Limb (tissue), 2 donors: ENCODE results near the gene CRISPLD2.
A peak's percentile ranks its signal among the peaks of the same experiment; 100 is the strongest.
"Not testable (repeated sequence)": the region's sequence is repeated elsewhere in the genome, so short reads cannot be mapped to it uniquely, and the experiment has no call there.

ENCODE experiments used
- DNase-seq, 2 donors: peaks; one replicate each; pipeline ENCODE4 v3.0.0-alpha.2; 2016; ENCODE audit errors: extremely low spot score in 2 of 2

Gene CRISPLD2

GRCh38 chr16:84821728-84822689 lies 2.2 kb downstream of the CRISPLD2 start:
- DNase-seq = no peak

GRCh38 chr16:84822990-84823389 lies 3.2 kb downstream of the CRISPLD2 start:
- DNase-seq = no peak

GRCh38 chr16:84823484-84823883 lies 3.7 kb downstream of the CRISPLD2 start:
- no peak for DNase-seq

- no peak for DNase-seq
Observed at GRCh38 chr16:84823926-84824325, 4.1 kb downstream of the CRISPLD2 start.

- no peak for DNase-seq
Observed at GRCh38 chr16:84825896-84826557, 6.2 kb downstream of the CRISPLD2 start.

- DNase-seq = no peak
Observed at GRCh38 chr16:84826558-84826941, 6.8 kb downstream of the CRISPLD2 start.

GRCh38 chr16:84827131-84827574 lies 7.4 kb downstream of the CRISPLD2 start:
- peak in 1 of 2 donors; percentile 48 for DNase-seq

GRCh38 chr16:84827897-84828296 lies 8.1 kb downstream of the CRISPLD2 start:
- no peak for DNase-seq

- no peak for DNase-seq
Observed at GRCh38 chr16:84828322-84828721, 8.5 kb downstream of the CRISPLD2 start.

GRCh38 chr16:84829168-84829965 lies 9.6 kb downstream of the CRISPLD2 start:
- peak in 1 of 2 donors; percentile 47 for DNase-seq

- no peak for DNase-seq
Observed at GRCh38 chr16:84830765-84831384, 11.1 kb downstream of the CRISPLD2 start.

GRCh38 chr16:84831728-84832127 lies 11.9 kb downstream of the CRISPLD2 start:
- not testable (repeated sequence) for DNase-seq

GRCh38 chr16:84832488-84833143 lies 12.8 kb downstream of the CRISPLD2 start:
- DNase-seq = no peak

GRCh38 chr16:84833144-84833500 lies 13.3 kb downstream of the CRISPLD2 start:
- no peak for DNase-seq

GRCh38 chr16:84833542-84834402 lies 14.0 kb downstream of the CRISPLD2 start:
- DNase-seq = no peak

- no peak for DNase-seq
Observed at GRCh38 chr16:84834403-84834772, 14.6 kb downstream of the CRISPLD2 start.

- peak; percentile 54 to 67 for DNase-seq
Observed at GRCh38 chr16:84836234-84836647, 16.5 kb downstream of the CRISPLD2 start.

GRCh38 chr16:84836967-84837366 lies 17.2 kb downstream of the CRISPLD2 start:
- no peak for DNase-seq

GRCh38 chr16:84838383-84838948 lies 18.7 kb downstream of the CRISPLD2 start:
- DNase-seq = no peak
